DOHH2 (cell line): ENCODE measurements around the gene SCG3.

Source experiments
- H3F3A ChIP-seq: fragments of 200-600 bp; sonication (generic), shearing (Covaris generic); 2 replicates; pipeline ENCODE4 v1.6.0; 2016; ENCODE audit warnings: antibody characterized with exemption, mild to moderate bottlenecking; ENCODE audit not compliant: control insufficient read depth, insufficient read depth
- H3K27ac ChIP-seq: fragments of 200-600 bp; sonication (generic); 2 replicates; pipeline ENCODE4 v1.5.1; 2014; ENCODE audit warnings: low read depth, mild to moderate bottlenecking, low read length, moderate library complexity
- H3K27me3 ChIP-seq: fragments of 200-600 bp; sonication (generic); 2 replicates; pipeline ENCODE4 v1.6.1; 2014; ENCODE audit warnings: mild to moderate bottlenecking, low read length, mixed read lengths; ENCODE audit not compliant: control insufficient read depth
- H3K36me3 ChIP-seq: fragments of 200-600 bp; sonication (generic); 2 replicates; pipeline ENCODE4 v1.6.1; 2014; ENCODE audit warnings: mild to moderate bottlenecking, low read length, moderate library complexity, mixed read lengths; ENCODE audit not compliant: control insufficient read depth
- H3K4me1 ChIP-seq: fragments of 200-600 bp; sonication (generic); 2 replicates; pipeline ENCODE4 v1.6.1; 2014; ENCODE audit warnings: mild to moderate bottlenecking, low read length, mixed read lengths; ENCODE audit not compliant: control insufficient read depth
- H3K4me2 ChIP-seq: fragments of 200-600 bp; sonication (generic); 2 replicates; pipeline ENCODE4 v1.6.0; 2014; ENCODE audit warnings: mild to moderate bottlenecking, low read length, moderate library complexity
- H3K4me3 ChIP-seq: fragments of 200-600 bp; sonication (generic); 2 replicates; pipeline ENCODE4 v1.5.1; 2014; ENCODE audit warnings: mild to moderate bottlenecking, low read length, mixed read lengths
- H3K79me2 ChIP-seq: fragments of 200-600 bp; sonication (generic); 2 replicates; pipeline ENCODE4 v1.6.1; 2014; ENCODE audit warnings: mild to moderate bottlenecking, low read length, mixed read lengths; ENCODE audit not compliant: control insufficient read depth
- H3K9me2 ChIP-seq: fragments of 200-600 bp; sonication (generic); replicated peaks from 2 replicates; pipeline ENCODE4 v1.6.1; 2014; ENCODE audit warnings: mild to moderate bottlenecking, low read length, mixed read lengths; ENCODE audit not compliant: control insufficient read depth
- H3K9me3 ChIP-seq: fragments of 200-600 bp; sonication (generic); 2 replicates; pipeline ENCODE4 v1.6.1; 2014; ENCODE audit warnings: antibody characterized with exemption, low read length, mixed read lengths; ENCODE audit not compliant: control insufficient read depth, insufficient read depth
- H4K20me1 ChIP-seq: fragments of 200-600 bp; sonication (generic); 2 replicates; pipeline ENCODE4 v1.6.0; 2014; ENCODE audit warnings: low read depth, mild to moderate bottlenecking, antibody characterized with exemption, low read length, moderate library complexity; ENCODE audit not compliant: control insufficient read depth, insufficient read depth
- CTCF ChIP-seq: fragments of 200-600 bp; sonication (generic); IDR thresholded peaks from one replicate; pipeline ENCODE4 v1.5.1; 2014; ENCODE audit warnings: antibody characterized with exemption, mild to moderate bottlenecking, low read depth, low read length; ENCODE audit not compliant: poor library complexity, severe bottlenecking
- EZH2phosphoT487 ChIP-seq: fragments of 200-600 bp; sonication (generic); IDR thresholded peaks from 2 replicates; pipeline ENCODE4 v1.6.1; 2017; ENCODE audit warnings: borderline replicate concordance, mild to moderate bottlenecking, antibody characterized with exemption, low read length, moderate library complexity, mixed read lengths

The SCG3 gene

GRCh38 chr15:51706291-51706690 is 25.0 kb downstream of the SCG3 start:
- no peaks in the 10 kb centered on the region for H3F3A ChIP-seq
- TF ChIP-seq CTCF (no peak), EZH2phosphoT487 (no peak)
- H3K27ac ChIP-seq, result no peak overlapping the region

DNA sequence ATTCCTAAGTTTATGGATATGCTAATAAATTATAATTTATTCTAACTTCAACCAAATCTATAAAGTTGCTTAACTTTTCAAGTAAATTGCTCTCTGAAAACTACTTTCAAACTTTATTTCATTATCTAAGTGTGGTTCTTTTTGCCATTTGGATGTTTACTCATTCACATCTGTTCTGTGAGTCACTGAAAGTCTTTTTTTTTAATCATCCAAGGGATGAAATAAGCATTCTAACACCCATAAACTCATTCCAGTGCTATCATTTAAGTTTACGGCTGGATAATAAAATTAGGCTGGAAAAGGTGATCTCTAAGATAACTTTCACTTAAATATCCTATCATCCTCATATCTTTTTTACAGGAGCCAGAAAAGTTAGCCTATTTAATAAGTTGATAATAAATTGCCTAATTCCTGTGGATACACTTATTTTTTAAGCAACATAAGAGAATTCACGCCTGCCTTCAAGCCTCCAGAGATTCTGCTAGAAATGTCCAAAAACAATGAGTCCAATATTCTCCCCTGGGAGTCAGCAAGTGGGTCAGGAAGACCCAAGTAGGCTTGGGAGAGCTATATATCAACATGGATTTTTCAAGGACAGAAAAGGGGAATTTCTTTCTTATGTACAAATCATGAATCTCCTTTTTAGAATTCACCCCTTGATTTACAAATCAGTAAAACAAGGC is 25.8 kb downstream of the SCG3 start:
- no peak for TF ChIP-seq CTCF
- no peak for TF ChIP-seq EZH2phosphoT487
- no peaks in the 10 kb centered on the region for H3K9me2 ChIP-seq

More at GRCh38 chr15:51706291-51706690, 25.0 kb downstream of the SCG3 start:
- Histone ChIP-seq H3K79me2 (no peaks in the 10 kb centered on the region), H3K9me3 (no peaks in the 10 kb centered on the region), H3K27me3 (0 out of 2 replicates have a peak, but pooled peaks cover 4% of the 10 kb centered on the region), H4K20me1 (no peaks in the 10 kb centered on the region), H3K4me3 (no peak overlapping the region), H3K4me1 (no peaks in the 10 kb centered on the region), H3K4me2 (no peak overlapping the region), H3K9me2 (no peaks in the 10 kb centered on the region), H3K36me3 (no peaks in the 10 kb centered on the region)

DNA sequence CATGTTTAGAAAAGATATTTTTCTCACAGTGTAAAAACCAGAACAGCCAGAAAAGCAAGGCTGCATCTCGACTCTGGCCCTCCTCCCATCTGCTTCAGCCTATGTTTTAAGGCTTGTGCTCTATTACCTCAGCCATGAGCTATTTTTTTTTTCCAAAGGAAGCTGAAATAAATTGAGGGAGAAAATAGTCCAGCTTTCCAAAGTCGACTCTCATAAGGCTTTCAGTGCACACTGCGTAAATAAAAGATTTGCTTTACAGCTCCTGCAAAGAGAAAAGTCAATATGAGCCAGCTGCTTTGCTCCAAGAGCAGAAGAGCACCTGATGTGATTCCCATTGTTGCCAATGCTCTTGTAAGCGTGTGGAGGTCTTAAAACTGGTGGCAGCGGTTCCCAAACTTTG is 26.7 kb downstream of the SCG3 start:
- Histone ChIP-seq H3K4me3 (no peak overlapping the region), H3K4me2 (no peak overlapping the region), H3F3A (no peaks in the 10 kb centered on the region), H3K27me3 (0 out of 2 replicates have a peak, but pooled peaks cover under 1% of the 10 kb centered on the region), H3K4me1 (no peaks in the 10 kb centered on the region), H3K27ac (no peak overlapping the region), H3K36me3 (no peaks in the 10 kb centered on the region), H3K79me2 (no peaks in the 10 kb centered on the region), H4K20me1 (no peaks in the 10 kb centered on the region), H3K9me2 (no peaks in the 10 kb centered on the region), H3K9me3 (no peaks in the 10 kb centered on the region)
- TF ChIP-seq CTCF (no peak), EZH2phosphoT487 (no peak)

More for the DNA sequence above, 25.8 kb downstream of the SCG3 start:
- Histone ChIP-seq H4K20me1 (no peaks in the 10 kb centered on the region), H3K4me2 (no peak overlapping the region), H3K9me3 (no peaks in the 10 kb centered on the region), H3K36me3 (no peaks in the 10 kb centered on the region), H3K79me2 (no peaks in the 10 kb centered on the region), H3K27me3 (0 out of 2 replicates have a peak, but pooled peaks cover 4% of the 10 kb centered on the region), H3K4me3 (no peak overlapping the region), H3K27ac (no peak overlapping the region), H3F3A (no peaks in the 10 kb centered on the region), H3K4me1 (no peaks in the 10 kb centered on the region)
